Adrenal gland (tissue), 5 donors: ENCODE results near the gene CDK9.

Source experiments
- POLR2A ChIP-seq, 2 donors: fragments of 450-650 bp; IDR thresholded peaks; one replicate each; pipeline ENCODE4 v1.6.1; 2017; ENCODE audit warnings: antibody characterized with exemption in 2 of 2, mild to moderate bottlenecking in 2 of 2, moderate library complexity in 1 of 2
- TF ChIP-seq, protein P1 (sequence below), 6 experiments: fragments of 450-650 bp in 4 of 6; fragments of 200-600 bp in 2 of 6; sonication (generic) in 1 of 6; IDR thresholded peaks; 1 replicate in 5 of 6; 2 replicates in 1 of 6; pipeline versions ENCODE4 v1.5.1 to v1.8.0; 2016 to 2021; ENCODE audit warnings: antibody characterized with exemption in 6 of 6, mild to moderate bottlenecking in 2 of 6, moderate library complexity in 1 of 6
- donor health status: DM: no; HTN: no; CAD: no.

DNA sequence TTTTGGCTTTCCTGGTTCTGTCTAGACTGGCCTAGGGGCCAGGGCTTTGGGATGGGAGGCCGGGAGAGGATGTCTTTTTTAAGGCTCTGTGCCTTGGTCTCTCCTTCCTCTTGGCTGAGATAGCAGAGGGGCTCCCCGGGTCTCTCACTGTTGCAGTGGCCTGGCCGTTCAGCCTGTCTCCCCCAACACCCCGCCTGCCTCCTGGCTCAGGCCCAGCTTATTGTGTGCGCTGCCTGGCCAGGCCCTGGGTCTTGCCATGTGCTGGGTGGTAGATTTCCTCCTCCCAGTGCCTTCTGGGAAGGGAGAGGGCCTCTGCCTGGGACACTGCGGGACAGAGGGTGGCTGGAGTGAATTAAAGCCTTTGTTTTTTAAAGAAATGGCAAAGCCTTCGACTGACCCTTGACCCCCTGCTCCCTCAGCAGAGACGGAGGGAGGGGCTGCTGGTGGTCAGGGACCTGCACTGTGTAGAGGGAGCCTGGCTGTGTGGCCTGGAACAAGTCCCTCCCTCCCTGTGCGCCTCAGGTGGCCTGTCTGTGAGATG is 27.9 kb downstream of the CDK9 start:
- TF ChIP-seq, protein P1, sequence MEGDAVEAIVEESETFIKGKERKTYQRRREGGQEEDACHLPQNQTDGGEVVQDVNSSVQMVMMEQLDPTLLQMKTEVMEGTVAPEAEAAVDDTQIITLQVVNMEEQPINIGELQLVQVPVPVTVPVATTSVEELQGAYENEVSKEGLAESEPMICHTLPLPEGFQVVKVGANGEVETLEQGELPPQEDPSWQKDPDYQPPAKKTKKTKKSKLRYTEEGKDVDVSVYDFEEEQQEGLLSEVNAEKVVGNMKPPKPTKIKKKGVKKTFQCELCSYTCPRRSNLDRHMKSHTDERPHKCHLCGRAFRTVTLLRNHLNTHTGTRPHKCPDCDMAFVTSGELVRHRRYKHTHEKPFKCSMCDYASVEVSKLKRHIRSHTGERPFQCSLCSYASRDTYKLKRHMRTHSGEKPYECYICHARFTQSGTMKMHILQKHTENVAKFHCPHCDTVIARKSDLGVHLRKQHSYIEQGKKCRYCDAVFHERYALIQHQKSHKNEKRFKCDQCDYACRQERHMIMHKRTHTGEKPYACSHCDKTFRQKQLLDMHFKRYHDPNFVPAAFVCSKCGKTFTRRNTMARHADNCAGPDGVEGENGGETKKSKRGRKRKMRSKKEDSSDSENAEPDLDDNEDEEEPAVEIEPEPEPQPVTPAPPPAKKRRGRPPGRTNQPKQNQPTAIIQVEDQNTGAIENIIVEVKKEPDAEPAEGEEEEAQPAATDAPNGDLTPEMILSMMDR (IDR thresholded peaks at IDR 0.05): no peak
- TF ChIP-seq POLR2A (IDR thresholded peaks at IDR 0.05): no peak
